PC-3 (cell line): Measurements from ENCODE around the gene TJP3. TPM values are rescaled to one million over a fixed set of nuclear protein-coding genes. Genes with fewer than 3 reads are reported as not detected.

Experiments used
- ATAC-seq: fragments of 200-7000 bp; cut with Tn5 transposase; 2 replicates; pipeline ENCODE4 v1.9.1; 2020; ENCODE audit warnings: mild to moderate bottlenecking, moderate library complexity
- BruUV-seq: library from RNA; stranded (reverse); fragments of 400-500 nt; replicated peaks from 2 replicates; lab custom pipeline; 2021; lab: Mats Ljungman, UMichigan
- CTCF ChIA-PET: fragments of 300-600 bp; sonication (Branson Sonifier 250); formaldehyde crosslinking; loops from one replicate; lab custom pipeline; 2022; ENCODE audit warnings: antibody characterized with exemption; lab: Charles Lee
- POLR2A ChIA-PET: fragments of 300-600 bp; sonication (Branson Sonifier 250); formaldehyde crosslinking; loops from one replicate; lab custom pipeline; 2022; ENCODE audit warnings: antibody characterized with exemption; ENCODE audit not compliant: unreplicated experiment; lab: Charles Lee
- DNase-seq: peaks from one replicate; pipeline ENCODE4 v3.0.0-alpha.2; 2015
- H2AFZ ChIP-seq: fragments of 300-600 bp; sonication (generic); 2 replicates; pipeline ENCODE4 v1.6.0; 2016; ENCODE audit warnings: antibody characterized with exemption, low read length
- H3F3A ChIP-seq: fragments of 300-600 bp; sonication (generic); one replicate; pipeline ENCODE4 v1.6.0; 2017; ENCODE audit warnings: antibody characterized with exemption, low read length, control low read depth, mild to moderate bottlenecking; ENCODE audit not compliant: unreplicated experiment
- H3K27ac ChIP-seq: fragments of 300-600 bp; sonication (generic); 2 replicates; pipeline ENCODE4 v1.5.1; 2016; ENCODE audit warnings: mild to moderate bottlenecking, low read length
- H3K27me3 ChIP-seq: fragments of 300-600 bp; sonication (generic); 2 replicates; pipeline ENCODE4 v1.6.1; 2016; ENCODE audit warnings: low read length, mixed read lengths
- H3K36me3 ChIP-seq: fragments of 300-600 bp; sonication (generic); 2 replicates; pipeline ENCODE4 v1.6.1; 2016; ENCODE audit warnings: low read depth, mixed run types, low read length, mixed read lengths
- H3K4me1 ChIP-seq: fragments of 300-600 bp; sonication (generic); 2 replicates; pipeline ENCODE4 v1.5.1; 2016; ENCODE audit warnings: low read length; ENCODE audit not compliant: insufficient read depth
- H3K4me2 ChIP-seq: fragments of 300-600 bp; sonication (generic); 2 replicates; pipeline ENCODE4 v1.6.0; 2016; ENCODE audit warnings: low read length
- H3K4me3 ChIP-seq: fragments of 300-600 bp; sonication (generic); 2 replicates; pipeline ENCODE4 v1.5.1; 2016; ENCODE audit warnings: mild to moderate bottlenecking, low read length, mixed read lengths
- H3K79me2 ChIP-seq: fragments of 300-600 bp; sonication (generic); 2 replicates; pipeline ENCODE4 v1.6.1; 2017; ENCODE audit warnings: low read length, mixed read lengths
- H3K9ac ChIP-seq: fragments of 300-600 bp; sonication (generic); 2 replicates; pipeline ENCODE4 v1.6.0; 2016; ENCODE audit warnings: mild to moderate bottlenecking, low read length
- H3K9me2 ChIP-seq: fragments of 300-600 bp; sonication (generic); replicated peaks from 2 replicates; pipeline ENCODE4 v1.6.1; 2016; ENCODE audit warnings: mixed run types, low read length, mixed read lengths
- H3K9me3 ChIP-seq: fragments of 300-600 bp; sonication (generic); 2 replicates; pipeline ENCODE4 v1.6.1; 2016; ENCODE audit warnings: low read length, mixed read lengths
- H4K20me1 ChIP-seq: fragments of 300-600 bp; sonication (generic); 2 replicates; pipeline ENCODE4 v1.6.1; 2016; ENCODE audit warnings: low read length, mixed read lengths
- CTCF ChIP-seq: fragments of 300-600 bp; sonication (generic); conservative IDR thresholded peaks from 2 replicates; pipeline ENCODE4 v1.5.1; 2017; ENCODE audit warnings: antibody characterized with exemption, low read depth, mild to moderate bottlenecking, low read length
- EZH2 ChIP-seq: fragments of 300-600 bp; sonication (generic); IDR thresholded peaks from one replicate; pipeline ENCODE4 v1.6.1; 2017; ENCODE audit warnings: antibody characterized with exemption, mild to moderate bottlenecking, low read length; ENCODE audit not compliant: unreplicated experiment
- EZH2phosphoT487 ChIP-seq: fragments of 300-600 bp; sonication (generic); IDR thresholded peaks from 2 replicates; pipeline ENCODE4 v1.6.1; 2018; ENCODE audit warnings: mild to moderate bottlenecking, antibody characterized with exemption, low read length, borderline replicate concordance
- intact Hi-C: fragments of 100-400 bp; cut with micrococcal nuclease; formaldehyde crosslinking; loops from 2 replicates; pipeline ENCODE4 v1.9.0; 2023
- total RNA-seq: library from RNA; depleted of rRNA; stranded (reverse); fragments of >200 nt; gene quantifications from 2 replicates; pipeline ENCODE4 v1.2.3, GENCODE V29; 2014

Gene TJP3
- total RNA-seq, 1 experiment from 2014 or later: 11.7 TPM

- Histone ChIP-seq H3K9me2 (no peaks in the 10 kb centered on the region), H3K4me2 (no peak overlapping the region), H3K36me3 (no peaks in the 10 kb centered on the region), H3K9me3 (no peaks in the 10 kb centered on the region), H3F3A (no peaks in the 10 kb centered on the region), H2AFZ (no peak overlapping the region), H3K79me2 (no peaks in the 10 kb centered on the region), H3K9ac (no peak overlapping the region), H3K4me3 (no peak overlapping the region), H3K4me1 (no peaks in the 10 kb centered on the region), H4K20me1 (no peaks in the 10 kb centered on the region), H3K27ac (no peak overlapping the region), H3K27me3 (no peaks in the 10 kb centered on the region)
- ChIA-PET CTCF (no interaction called here), POLR2A (no interaction called here)
- no peak for TF ChIP-seq EZH2phosphoT487
- TF ChIP-seq CTCF: no peak
- TF ChIP-seq EZH2: no peak
- DNase-seq (no peak), ATAC-seq (no peak)
- intact Hi-C loops: no loop called here
- no TSS peak for BruUV-seq
These were observed 25.5 kb downstream of the TJP3 start for GRCh38 chr19:3733549-3734309.

GRCh38 chr19:3734310-3734600 lies 26.1 kb downstream of the TJP3 start:
- Histone ChIP-seq H2AFZ (no peak overlapping the region), H3F3A (no peaks in the 10 kb centered on the region), H3K79me2 (no peaks in the 10 kb centered on the region), H4K20me1 (no peaks in the 10 kb centered on the region), H3K4me3 (no peak overlapping the region), H3K9ac (no peak overlapping the region), H3K27me3 (no peaks in the 10 kb centered on the region), H3K9me3 (no peaks in the 10 kb centered on the region), H3K4me2 (no peak overlapping the region), H3K4me1 (no peaks in the 10 kb centered on the region), H3K36me3 (no peaks in the 10 kb centered on the region), H3K9me2 (no peaks in the 10 kb centered on the region), H3K27ac (no peak overlapping the region)
- DNase-seq (no peak), ATAC-seq (no peak)
- TF ChIP-seq CTCF (no peak), EZH2phosphoT487 (no peak), EZH2 (no peak)
- BruUV-seq: no TSS peak
- intact Hi-C loops: no loop called here
- CTCF ChIA-PET: no interaction called here
- POLR2A ChIA-PET: no interaction called here

DNA sequence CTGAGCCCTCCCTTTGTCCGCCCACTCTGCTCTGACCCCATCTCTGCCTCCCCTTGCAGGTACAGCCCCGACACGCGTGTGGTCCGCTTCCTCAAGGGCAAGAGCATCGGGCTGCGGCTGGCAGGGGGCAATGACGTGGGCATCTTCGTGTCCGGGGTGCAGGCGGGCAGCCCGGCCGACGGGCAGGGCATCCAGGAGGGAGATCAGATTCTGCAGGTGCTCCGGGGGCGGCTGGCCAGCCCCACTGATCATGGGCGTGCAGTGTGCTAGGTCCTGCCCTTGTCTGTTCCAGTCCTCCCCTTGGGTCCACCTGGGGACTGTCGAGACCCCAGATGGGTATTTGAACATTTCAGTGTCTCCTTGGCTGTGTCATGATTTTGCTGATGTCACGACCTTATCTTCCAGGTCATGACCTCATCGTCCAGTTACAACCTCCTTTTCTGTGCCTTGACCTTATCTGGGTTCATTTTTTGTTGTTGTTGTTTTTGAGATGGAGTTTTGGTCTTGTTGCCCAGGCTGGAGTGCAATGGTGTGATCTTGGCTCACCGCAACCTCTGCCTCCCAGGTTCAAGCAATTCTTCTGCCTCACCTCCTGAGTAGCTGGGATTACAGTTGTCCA lies 28.0 kb downstream of the TJP3 start:
- H4K20me1 ChIP-seq: no peaks in the 10 kb centered on the region
- no peaks in the 10 kb centered on the region for H3K9me2 ChIP-seq
- no peaks in the 10 kb centered on the region for H3K27me3 ChIP-seq
- no TSS peak for BruUV-seq
- TF ChIP-seq EZH2 (no peak), EZH2phosphoT487 (no peak), CTCF (no peak)
- intact Hi-C loops: no loop called here
- no peak for ATAC-seq
- H3K4me2 ChIP-seq: no peak overlapping the region
- no peak overlapping the region for H2AFZ ChIP-seq
- DNase-seq: no peak
- H3F3A ChIP-seq: no peaks in the 10 kb centered on the region
- ChIA-PET POLR2A (no interaction called here), CTCF (no interaction called here)
- H3K27ac ChIP-seq: no peak overlapping the region
- no peaks in the 10 kb centered on the region for H3K36me3 ChIP-seq
- H3K4me1 ChIP-seq: no peaks in the 10 kb centered on the region
- no peaks in the 10 kb centered on the region for H3K9me3 ChIP-seq
- no peaks in the 10 kb centered on the region for H3K79me2 ChIP-seq
- no peak overlapping the region for H3K4me3 ChIP-seq
- H3K9ac ChIP-seq: no peak overlapping the region
